ENCODE data around the gene LIPC. TPM values are rescaled to one million over a fixed set of nuclear protein-coding genes. Genes with fewer than 3 reads are reported as not detected.

The LIPC gene
- total and polyA plus RNA-seq, 7 donors, result 0.01 TPM; not detected in 6

DNA sequence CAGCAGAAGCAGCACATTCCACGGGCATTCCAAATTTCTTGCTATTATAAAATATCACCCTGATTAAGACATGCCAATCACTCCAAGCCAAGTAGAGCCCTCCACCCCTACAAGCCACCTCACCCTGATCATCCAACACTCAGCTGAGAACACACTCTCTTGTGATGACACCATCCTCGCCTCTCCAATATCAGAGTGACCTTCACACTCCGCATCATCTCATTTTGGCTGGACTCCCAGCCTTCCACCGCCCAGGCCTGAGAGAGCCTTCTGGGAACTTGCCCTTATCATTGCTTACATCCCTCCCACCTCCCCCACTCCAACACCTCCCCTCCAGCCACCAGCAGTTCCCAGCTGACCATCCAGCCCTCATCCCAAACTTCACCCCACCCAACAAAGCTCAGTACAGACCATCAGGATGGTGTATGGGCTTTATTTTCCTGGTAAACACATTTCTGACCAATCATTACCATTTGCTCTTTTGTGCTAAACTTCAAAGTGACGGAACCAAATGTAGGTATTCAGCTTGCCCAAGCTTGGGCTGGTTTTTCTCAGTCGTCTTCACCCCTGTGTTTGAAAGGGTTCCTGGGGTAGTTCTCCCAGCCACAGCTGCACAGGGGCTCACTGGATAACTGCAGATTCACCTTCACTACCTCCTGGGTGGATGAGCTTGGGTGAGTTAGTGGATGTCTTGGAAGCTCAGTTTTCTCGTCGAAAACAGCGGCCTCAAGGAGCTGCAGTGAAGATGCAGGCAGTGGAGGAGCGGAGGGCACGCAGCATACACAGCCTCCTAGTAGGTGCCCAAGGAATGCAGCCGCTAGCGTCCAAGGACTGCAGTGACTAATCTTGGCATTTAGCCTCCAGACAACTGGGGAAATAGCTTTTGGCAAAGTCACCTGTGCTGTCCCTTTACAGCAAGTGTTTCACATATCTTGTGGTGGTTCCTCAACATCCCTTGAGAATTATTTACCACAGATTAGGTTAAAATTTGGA is 115.1 kb downstream of the LIPC start:
- Histone ChIP-seq H3K4me1 (peaks cover 35% of the 10 kb centered on the region), H3K9me3 (no peaks in the 10 kb centered on the region), H3K27me3 (ENCODE audit: insufficient read depth in 3 of 3, low read length in 2 of 3) (peaks cover 0 to 1% (median 0%) of the 10 kb centered on the region in 3 donors), H3K36me3 (ENCODE audit: insufficient read depth in 1 of 2, low read depth in 1 of 2) (no peaks in the 10 kb centered on the region), H3K4me3 (no peak overlapping the region), H3K27ac (peak overlapping the region; percentile 56)
- DNase-seq (peak; percentile 59 to 80), ATAC-seq (peak; percentile 91 to 95 (median 92))
- WGBS, 3 donors, result 39 to 58% (median 40%) methylated on average over 13 of the region's 13 CpGs
- TF ChIP-seq CTCF (IDR thresholded peaks at IDR 0.05), result no peak
- intact Hi-C loops (cut with DNase I), result loop anchor here in 1 of 2 donors (5.0 to 10.0 kb wide), 2 partner anchors 215 to 322 kb away; no protein-coding TSS in a partner anchor

GRCh38 chr15:58547628-58548307 is 116.0 kb downstream of the LIPC start:
- no peak for DNase-seq
- H3K9me3 ChIP-seq, result no peaks in the 10 kb centered on the region
- intact Hi-C loops (cut with DNase I), result loop anchor here (2.0 to 10.0 kb wide), 4 partner anchors 215 to 323 kb away; no protein-coding TSS in a partner anchor

DNA sequence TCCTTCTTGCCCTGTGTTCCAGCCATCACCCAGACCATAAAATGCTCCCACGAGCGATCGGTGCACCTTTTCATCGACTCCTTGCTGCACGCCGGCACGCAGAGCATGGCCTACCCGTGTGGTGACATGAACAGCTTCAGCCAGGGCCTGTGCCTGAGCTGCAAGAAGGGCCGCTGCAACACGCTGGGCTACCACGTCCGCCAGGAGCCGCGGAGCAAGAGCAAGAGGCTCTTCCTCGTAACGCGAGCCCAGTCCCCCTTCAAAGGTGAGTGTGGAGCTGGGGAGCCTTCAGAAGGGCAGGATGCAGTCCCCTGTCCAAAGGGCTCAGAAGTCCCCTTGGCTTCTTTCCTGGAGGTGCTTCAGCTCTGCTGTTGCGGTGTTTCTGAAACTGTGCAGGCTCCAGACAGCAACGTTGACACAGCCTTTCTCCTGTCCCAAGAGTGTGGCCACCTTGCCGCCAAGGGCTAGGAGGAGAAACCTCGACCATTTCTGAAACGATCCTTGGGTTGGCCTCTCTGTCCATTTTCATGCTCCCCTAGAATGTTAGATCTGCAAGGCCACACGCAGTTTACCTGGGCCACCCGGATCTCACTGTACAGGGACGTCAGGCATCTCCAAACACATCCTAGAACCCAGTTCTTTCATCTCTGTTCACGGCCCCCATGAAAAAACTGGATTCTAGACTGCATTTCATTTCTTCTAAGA is 116.7 kb downstream of the LIPC start:
- intact Hi-C loops (cut with DNase I), result loop anchor here (2.0 to 10.0 kb wide), 4 partner anchors 216 to 324 kb away; no protein-coding TSS in a partner anchor
- Histone ChIP-seq H3K27ac (peak overlapping the region; percentile 60), H3K4me3 (no peak overlapping the region), H3K36me3 (ENCODE audit: insufficient read depth in 1 of 2, low read depth in 1 of 2) (no peaks in the 10 kb centered on the region), H3K4me1 (peaks cover 35% of the 10 kb centered on the region), H3K9me3 (no peaks in the 10 kb centered on the region), H3K27me3 (ENCODE audit: insufficient read depth in 3 of 3, low read length in 2 of 3) (peaks cover 0 to 4% (median 0%) of the 10 kb centered on the region in 3 donors)
- no peak for ATAC-seq
- 90 to 96% (median 91%) methylated on average over 25 to 26 of the region's 26 CpGs for WGBS, 3 donors
- TF ChIP-seq CTCF (IDR thresholded peaks at IDR 0.05), result no peak
- no peak for DNase-seq

More at GRCh38 chr15:58547628-58548307, 116.0 kb downstream of the LIPC start:
- H3K27ac ChIP-seq, result peak overlapping the region; percentile 60
- H3K36me3 ChIP-seq (ENCODE audit: insufficient read depth in 1 of 2, low read depth in 1 of 2), result no peaks in the 10 kb centered on the region
- no peak for TF ChIP-seq CTCF (IDR thresholded peaks at IDR 0.05)
- peaks cover 0 to 4% (median 0%) of the 10 kb centered on the region in 3 donors for H3K27me3 ChIP-seq (ENCODE audit: insufficient read depth in 3 of 3, low read length in 2 of 3)
- 84 to 98% (median 90%) methylated on average over 9 of the region's 9 CpGs for WGBS, 3 donors
- peak; percentile 13 to 26 (median 17) for ATAC-seq
- H3K4me1 ChIP-seq, result peaks cover 35% of the 10 kb centered on the region
- H3K4me3 ChIP-seq, result no peak overlapping the region

- ATAC-seq (peak in 3 of 4 donors; percentile 24 to 60 (median 42)), DNase-seq (no peak)
- Histone ChIP-seq H3K36me3 (ENCODE audit: insufficient read depth in 1 of 2, low read depth in 1 of 2) (no peaks in the 10 kb centered on the region), H3K27ac (peak overlapping the region; percentile 60), H3K4me3 (no peak overlapping the region), H3K9me3 (no peaks in the 10 kb centered on the region), H3K4me1 (peaks cover 35% of the 10 kb centered on the region), H3K27me3 (ENCODE audit: insufficient read depth in 3 of 3, low read length in 2 of 3) (peaks cover 0 to 4% (median 0%) of the 10 kb centered on the region in 3 donors)
- WGBS, 3 donors, result 41 to 43% (median 41%) methylated on average over 12 of the region's 12 CpGs
- TF ChIP-seq CTCF (IDR thresholded peaks at IDR 0.05), result no peak
- intact Hi-C loops (cut with DNase I), result loop anchor here (2.0 to 10.0 kb wide), 4 partner anchors 217 to 324 kb away; no protein-coding TSS in a partner anchor
These were observed 117.4 kb downstream of the LIPC start for GRCh38 chr15:58549013-58549784.
